GM21367 (cell line): ENCODE measurements around the gene TNXB.
"Not testable (repeated sequence)": the region's sequence is repeated elsewhere in the genome, so short reads cannot be mapped to it uniquely, and the experiment has no call there.

Experiments used
- ATAC-seq: cut with Tn5 transposase; IDR thresholded peaks from one replicate; pipeline ENCODE4 v1.9.1; 2021; ENCODE audit not compliant: unreplicated experiment

TNXB gene

GRCh38 chr6:32005991-32006529 is 103.1 kb downstream of the TNXB start:
- not testable (repeated sequence) for ATAC-seq

DNA sequence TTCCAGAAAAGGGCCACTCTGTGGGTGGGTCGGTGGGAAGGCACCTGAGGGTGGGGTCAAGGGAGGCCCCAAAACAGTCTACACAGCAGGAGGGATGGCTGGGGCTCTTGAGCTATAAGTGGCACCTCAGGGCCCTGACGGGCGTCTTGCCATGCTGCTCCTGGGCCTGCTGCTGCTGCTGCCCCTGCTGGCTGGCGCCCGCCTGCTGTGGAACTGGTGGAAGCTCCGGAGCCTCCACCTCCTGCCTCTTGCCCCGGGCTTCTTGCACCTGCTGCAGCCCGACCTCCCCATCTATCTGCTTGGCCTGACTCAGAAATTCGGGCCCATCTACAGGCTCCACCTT is 103.6 kb downstream of the TNXB start:
- not testable (repeated sequence) for ATAC-seq

GRCh38 chr6:32004864-32005537 is 104.1 kb downstream of the TNXB start:
- not testable (repeated sequence) for ATAC-seq

DNA sequence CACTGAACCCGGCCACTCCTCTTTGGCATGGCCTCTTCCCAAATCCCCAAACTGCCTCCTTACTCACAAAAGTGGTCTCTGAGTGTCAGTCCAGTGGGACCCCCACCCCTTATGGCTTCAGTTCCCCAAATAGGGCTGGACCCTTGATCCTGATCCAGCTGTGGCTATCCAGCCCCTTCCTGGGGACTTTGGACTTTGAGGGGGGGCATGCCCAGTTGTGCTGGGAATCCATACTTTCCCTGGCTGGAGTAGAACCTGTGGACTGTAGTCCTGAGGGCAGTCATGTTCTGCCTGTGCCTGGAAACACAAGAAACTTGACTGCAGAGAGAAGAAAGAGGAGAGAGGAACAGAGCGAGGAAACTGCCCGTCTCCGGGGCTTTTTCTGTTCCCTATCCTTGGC is 104.7 kb downstream of the TNXB start:
- not testable (repeated sequence) for ATAC-seq

- not testable (repeated sequence) for ATAC-seq
These were observed 105.8 kb downstream of the TNXB start for GRCh38 chr6:32003301-32003700.

- ATAC-seq: not testable (repeated sequence)
These were observed 106.4 kb downstream of the TNXB start for GRCh38 chr6:32002546-32003268.

DNA sequence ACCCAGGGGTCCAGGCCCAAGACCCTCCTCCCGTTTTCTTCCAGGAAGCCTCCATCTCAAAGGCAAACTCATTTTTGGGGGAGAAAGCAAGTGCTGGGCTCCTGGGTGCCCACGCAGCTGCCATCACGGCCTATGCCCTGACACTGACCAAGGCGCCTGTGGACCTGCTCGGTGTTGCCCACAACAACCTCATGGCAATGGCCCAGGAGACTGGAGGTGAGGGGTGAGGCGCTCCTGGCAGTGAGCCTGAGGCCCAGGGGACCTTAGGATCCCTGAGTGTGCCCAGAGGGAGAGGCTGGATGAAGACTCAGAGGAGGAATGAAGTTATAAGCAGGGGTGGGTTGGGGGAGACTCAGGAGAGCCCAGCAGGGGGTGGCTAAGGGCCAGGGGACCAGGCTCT is 112.8 kb downstream of the TNXB start:
- not testable (repeated sequence) for ATAC-seq

DNA sequence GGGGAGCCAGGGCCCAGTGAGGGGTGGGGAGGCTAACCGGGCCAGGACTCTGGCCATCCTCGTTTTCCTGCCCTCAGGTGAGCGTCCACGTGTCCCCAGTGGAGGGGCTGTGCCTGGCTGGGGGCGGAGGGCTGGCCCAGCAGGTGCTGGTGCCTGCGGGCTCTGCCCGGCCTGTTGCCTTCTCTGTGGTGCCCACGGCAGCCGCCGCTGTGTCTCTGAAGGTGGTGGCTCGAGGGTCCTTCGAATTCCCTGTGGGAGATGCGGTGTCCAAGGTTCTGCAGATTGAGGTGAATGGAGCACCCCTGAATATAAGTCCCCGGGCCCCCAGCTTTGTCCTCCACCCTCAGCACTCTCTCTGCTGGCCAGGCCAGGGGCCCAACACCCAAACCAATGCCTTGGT is 114.7 kb downstream of the TNXB start:
- not testable (repeated sequence) for ATAC-seq
